Dermis blood vessel endothelial cell (primary cell): Measurements from ENCODE around the gene CHAD. TPM values are rescaled to one million over a fixed set of nuclear protein-coding genes. Genes with fewer than 3 reads are reported as not detected.

Source experiments
- DNase-seq: peaks from one replicate; pipeline ENCODE4 v3.0.0; 2010
- total RNA-seq: library from RNA; depleted of rRNA; stranded (reverse); fragments of >200 nt; gene quantifications from 2 replicates; pipeline ENCODE4 v1.2.3, GENCODE V29; 2014

CHAD gene, protein sequence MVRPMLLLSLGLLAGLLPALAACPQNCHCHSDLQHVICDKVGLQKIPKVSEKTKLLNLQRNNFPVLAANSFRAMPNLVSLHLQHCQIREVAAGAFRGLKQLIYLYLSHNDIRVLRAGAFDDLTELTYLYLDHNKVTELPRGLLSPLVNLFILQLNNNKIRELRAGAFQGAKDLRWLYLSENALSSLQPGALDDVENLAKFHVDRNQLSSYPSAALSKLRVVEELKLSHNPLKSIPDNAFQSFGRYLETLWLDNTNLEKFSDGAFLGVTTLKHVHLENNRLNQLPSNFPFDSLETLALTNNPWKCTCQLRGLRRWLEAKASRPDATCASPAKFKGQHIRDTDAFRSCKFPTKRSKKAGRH
- total RNA-seq: not detected in 2 replicates

- DNase-seq: peak; percentile 15
Observed at GRCh38 chr17:50468304-50469207, at the start of gene CHAD. CHAD (minus strand) TSS chr17:50468880; CDS start chr17:50468813, 67 bp downstream.

DNA sequence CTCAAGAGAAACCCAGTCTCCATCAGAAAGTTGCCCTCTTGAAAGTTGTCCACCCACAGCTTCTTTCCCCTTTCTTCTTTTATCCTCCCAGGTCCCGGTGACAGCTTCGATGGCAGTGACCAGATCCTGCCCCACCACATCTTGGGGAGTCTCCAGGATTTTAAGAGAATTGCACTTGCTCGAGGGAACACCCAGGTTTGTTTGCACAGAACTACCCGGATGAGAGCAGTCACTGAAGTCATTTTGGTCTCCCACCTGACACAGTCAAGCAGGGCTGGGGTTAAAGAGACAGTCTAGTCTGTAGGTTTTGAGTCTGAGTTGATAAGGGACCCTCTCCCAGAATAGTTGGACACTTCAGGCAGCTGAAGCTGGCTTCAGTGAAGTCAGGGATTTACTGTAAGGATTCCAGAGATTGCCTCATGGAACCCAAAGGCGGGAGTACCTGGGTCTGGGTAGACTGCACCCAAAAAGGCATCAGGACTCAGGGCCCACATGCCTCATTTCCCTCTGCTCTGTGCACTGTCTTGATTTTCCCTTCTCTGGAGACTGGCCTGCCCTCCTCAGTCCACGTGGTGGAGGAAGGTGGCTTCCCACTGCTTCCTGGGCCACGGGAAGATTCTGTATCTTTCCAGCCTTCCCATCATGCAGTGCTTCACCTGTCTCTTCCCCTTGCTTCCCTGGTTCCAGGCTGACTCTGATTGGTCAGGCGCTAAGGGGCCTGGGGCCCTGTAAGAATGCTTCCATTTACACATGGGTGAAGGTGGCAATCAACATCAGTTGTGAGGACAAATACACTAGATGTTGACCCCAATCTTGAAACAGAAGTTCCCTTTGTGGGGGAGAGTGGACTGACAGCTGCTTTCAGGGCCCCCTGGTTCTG, 49.1 kb upstream of the CHAD start:
- DNase-seq: no peak

- DNase-seq: peak; percentile 40
Observed at GRCh38 chr17:50517011-50517410, 48.3 kb upstream of the CHAD start.

- DNase-seq: no peak
Observed at GRCh38 chr17:50514936-50515702, 46.4 kb upstream of the CHAD start.

GRCh38 chr17:50514388-50514787, 45.7 kb upstream of the CHAD start:
- DNase-seq: no peak

DNA sequence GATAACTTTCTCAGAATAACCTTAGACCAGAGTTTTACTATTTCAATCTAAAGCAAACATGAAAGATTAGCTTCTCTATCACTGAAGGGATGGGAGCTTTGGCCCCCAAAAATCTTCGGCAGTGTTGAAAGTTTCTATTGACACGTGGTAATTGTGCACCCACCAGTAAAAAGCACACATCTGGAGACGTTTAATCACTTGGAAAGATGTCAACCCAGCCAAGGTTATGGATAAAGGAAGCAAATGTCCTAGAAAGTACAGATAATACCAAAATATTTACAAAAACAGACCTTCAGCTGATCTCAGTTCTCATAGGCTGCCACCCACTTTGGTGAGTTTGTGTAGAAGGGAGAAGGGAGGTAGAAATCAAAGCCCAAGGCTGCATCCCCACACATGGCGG, 44.8 kb upstream of the CHAD start:
- no peak for DNase-seq

- no peak for DNase-seq
Observed at GRCh38 chr17:50511058-50511457, 42.4 kb upstream of the CHAD start.

DNA sequence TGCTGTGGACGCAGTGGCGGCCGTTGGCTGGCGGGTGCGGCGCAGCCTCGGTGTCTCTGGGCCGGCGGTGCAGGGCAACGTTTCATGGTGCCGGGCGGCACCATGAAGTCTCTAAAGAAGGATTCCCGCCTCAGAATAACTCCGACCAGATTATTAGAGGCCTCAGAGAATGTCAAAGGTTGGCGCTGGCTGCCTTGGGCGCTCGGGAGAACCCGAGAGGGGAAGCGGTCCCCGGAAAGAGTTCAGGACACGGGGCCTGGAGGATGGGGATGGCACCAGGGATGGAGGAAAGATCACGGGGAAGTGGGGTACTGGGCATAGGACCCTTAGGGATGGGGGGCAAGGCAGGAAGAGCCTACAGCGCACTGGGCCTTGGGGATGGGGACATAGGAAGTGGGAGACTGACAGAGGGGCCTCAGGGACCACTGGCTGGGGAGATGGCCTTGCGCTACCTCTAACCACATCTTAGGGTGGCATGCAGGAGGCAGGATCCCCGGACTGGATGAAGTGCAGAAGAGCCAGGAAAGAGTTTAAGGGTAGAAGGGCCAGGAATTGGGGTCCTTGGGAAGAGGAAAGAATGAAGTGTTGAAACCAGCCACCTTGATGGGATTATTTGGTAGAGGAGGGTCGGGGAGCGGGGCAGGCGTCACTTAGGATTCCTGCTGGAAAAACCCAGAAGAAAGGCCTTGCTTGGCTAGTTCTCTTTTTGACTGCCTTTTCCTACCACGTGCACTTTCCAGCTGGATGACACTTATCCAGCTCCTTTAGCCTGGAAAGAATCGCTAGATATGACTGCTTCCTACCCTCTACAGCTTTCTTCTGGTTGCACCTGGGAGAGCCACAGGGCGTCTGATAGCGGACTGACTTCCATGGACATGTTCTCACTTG, 40.1 kb upstream of the CHAD start:
- DNase-seq: no peak

- peak; percentile 88 for DNase-seq
Observed at GRCh38 chr17:50507871-50508572, 39.3 kb upstream of the CHAD start, which contains the start of gene MYCBPAP. MYCBPAP (plus strand) TSS chr17:50508439; CDS start chr17:50508675, 236 bp downstream.

DNA sequence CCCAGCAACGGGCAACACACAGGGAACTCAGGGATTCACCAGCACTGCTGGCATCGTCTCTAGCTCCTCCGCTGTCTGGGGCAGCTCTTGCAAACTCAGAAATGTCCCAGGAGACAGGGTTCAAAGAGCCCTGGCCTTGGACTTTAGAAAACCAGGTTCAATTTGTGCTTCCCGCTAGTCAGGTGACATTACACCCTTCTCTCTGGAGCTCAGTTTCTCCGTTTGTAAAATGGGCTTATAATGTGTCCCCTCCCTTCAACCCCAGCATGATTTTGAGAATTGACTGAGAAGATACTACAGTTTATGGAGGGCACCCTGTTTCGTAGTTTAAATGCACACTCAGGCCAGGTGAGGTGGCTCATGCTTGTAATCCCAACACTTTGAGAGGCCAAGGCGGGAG, 37.6 kb upstream of the CHAD start:
- no peak for DNase-seq

DNA sequence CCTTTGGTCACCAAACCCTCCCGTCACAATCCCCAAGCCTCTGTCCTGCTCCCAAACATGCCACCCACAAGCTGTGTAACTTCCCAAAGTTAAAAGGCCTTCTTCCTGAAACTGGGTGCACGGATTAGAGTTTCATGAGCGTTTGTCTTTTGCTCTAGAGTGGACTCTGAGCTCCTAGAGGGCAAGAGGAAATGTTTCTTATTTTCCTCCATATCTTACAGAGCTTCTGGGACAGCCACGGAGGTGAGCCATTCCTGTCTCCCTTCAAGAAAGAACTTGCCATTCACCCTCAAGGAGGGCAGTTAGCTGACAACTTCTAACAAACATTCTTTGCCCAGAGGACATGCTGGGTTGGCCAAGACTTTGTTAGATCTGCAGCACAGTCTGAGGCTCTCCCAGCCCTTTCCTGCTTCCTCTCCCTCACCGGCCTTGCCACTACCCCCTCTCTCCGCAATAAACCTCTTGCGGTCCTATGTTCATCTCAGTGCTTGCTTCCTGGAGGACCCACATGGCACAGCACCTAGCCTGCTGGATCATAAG, 37.0 kb upstream of the CHAD start:
- DNase-seq: no peak

DNA sequence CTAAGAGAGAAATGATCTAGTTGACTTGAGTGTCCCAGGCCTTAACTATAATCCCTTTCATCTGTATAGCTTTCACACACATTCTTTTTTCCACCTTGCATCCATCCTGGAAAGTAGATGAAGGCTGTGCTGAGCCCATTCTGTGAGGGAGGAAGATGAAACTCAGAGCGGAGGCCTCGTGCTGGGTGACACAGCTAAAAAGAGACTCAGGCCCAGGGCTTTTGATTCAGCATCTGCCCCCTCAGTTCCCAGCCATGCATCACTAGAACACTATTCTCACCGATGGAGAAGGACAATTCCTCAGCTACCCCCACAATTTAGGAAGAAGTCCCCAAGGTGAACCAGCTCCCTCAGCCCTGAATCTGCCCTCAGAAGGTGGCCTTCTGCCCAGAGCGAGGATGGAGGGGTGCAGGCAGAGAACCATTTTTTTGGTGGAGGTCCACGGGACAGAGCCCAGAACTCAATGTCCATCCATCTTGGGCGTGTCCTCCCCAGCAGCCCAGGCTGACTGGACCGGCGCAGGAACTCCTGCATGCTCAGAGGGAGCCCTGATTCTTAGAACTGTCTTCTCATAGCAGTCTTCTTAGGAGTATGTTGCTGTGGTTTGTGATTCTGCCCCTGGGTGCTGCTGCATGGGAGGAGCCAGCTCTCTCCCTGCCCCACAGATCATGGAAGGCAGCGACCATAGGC, 33.8 kb upstream of the CHAD start:
- DNase-seq: no peak

DNA sequence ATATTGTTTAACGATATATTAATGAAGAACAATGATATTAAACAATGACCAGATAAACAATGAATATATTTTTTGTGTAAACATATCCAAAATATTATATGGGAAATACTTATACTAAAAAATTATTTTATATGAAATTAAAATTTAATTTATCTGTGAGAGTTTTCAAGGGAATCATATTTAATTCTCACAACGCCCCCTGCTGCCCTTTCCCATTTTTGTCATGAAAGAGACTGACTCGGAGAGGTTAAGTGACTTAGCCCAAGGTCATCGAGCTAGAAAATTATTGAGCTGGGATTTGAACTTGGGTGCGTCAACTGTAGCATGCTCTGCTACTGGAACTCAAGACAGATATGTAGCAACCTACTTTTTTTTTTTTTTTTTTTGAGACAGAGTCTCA, 32.4 kb upstream of the CHAD start:
- peak; percentile 63 for DNase-seq

DNA sequence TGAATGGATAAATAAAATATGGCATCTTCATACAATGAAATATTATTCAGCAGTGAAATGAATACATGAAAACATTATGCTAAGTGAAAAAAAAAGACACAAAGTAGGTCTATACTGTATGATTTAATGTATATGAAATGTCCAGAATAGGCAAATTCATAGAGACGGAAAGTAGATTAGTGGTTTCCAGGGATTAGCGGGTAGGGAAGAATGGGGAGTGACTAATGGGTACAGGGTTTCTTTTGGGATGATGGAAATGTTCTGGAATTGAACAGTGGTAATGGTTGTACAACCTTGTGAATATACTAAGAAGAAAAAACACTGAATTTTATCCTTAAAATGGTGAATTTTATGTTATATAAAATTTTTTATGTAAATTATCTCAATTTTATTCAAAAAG, 31.0 kb upstream of the CHAD start:
- DNase-seq: no peak

DNA sequence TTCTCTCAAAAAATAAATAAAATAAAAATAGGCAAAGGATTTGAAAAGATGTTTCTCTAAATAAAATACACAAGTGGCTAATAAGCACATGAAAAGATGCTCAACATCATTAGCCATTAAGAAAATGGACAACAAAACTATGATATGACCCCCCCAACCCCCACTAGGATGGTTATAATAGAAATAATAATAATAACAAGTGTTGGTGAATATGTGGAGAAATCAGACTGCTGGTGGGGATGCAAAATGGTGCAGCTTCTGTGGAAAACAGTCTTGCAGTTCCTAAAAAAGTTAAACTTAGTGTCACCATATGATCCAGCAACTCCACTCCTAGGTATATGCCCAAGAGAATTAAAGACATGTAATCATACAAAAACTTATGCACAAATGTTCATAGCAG, 30.6 kb upstream of the CHAD start:
- no peak for DNase-seq

- DNase-seq: no peak
Observed at GRCh38 chr17:50498021-50498874, 29.6 kb upstream of the CHAD start.

GRCh38 chr17:50495918-50496317, 27.2 kb upstream of the CHAD start:
- DNase-seq: no peak

DNA sequence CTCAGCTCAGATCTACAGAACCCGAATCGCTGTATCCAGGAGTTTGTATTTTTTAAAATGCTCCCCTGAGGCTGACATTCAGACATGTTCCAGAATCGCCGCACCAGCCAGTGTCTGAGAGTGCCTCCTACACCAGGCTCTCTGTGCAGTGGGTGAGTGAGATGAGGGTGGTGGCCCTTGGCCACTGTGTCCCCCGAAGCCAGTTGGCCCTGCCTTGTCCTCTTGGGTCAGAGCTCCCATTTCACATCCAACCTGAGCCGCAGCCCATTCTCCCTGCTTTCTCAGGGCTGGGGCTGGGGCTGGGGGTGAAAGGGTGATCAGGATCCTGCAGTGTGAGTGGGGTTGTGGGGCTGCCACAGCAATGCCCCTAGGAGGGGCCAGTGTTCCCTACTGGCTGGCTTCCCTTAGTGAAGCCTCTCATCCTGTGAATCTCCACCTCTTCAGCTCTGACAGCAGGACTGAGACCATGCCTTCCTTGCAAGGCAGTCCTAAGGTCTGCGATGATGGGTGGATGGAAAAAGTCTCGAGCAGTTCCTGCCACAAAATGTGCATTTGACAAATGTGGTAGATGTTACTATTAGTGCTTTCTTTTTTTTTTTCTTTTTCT, 26.6 kb upstream of the CHAD start:
- DNase-seq: no peak
